ENCODE data around the gene KDM2B.
"Not testable (repeated sequence)": the region's sequence is repeated elsewhere in the genome, so short reads cannot be mapped to it uniquely, and the experiment has no call there.

KDM2B gene

DNA sequence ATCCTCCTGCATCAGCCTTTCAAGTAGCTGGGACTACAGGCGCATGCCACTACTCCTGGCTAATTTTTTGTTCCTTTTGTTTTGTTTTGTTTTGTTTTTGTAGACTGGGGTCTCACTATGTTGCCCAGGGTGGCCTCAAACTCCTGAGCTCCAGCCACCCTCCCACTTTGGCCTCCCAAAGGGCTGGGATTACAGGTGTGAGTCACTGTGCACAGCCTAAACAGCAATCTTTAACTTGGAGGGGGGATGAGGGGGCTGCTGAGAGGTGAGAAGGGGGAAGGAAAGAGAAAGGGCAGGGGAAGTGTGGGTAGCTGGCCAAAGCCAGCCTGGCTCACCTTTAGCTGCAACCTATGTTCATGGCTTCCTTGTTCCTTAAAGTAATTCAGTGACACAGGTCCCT is 77.4 kb downstream of the KDM2B start:
- no peak for DNase-seq (ENCODE audit: low spot score)

DNA sequence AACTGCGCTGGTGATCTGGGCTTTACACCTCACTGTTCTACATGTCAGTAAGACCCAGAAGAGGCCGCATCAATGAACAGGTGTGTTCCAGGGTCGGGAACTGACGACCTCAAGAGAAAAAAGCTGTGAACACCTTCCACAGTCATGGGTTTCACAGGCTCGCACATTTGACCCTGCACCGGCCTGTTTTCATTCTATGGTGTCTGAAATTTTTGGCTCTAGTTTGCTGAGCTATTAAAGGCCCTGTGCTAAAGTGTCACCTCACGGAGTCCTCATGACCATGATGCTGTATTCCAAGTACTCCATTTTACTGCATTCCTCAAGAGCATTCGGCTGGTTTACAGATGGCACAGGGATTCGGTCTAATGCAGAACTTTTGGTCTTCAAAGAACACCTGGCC is 78.9 kb downstream of the KDM2B start:
- no peak for DNase-seq (ENCODE audit: low spot score)

DNA sequence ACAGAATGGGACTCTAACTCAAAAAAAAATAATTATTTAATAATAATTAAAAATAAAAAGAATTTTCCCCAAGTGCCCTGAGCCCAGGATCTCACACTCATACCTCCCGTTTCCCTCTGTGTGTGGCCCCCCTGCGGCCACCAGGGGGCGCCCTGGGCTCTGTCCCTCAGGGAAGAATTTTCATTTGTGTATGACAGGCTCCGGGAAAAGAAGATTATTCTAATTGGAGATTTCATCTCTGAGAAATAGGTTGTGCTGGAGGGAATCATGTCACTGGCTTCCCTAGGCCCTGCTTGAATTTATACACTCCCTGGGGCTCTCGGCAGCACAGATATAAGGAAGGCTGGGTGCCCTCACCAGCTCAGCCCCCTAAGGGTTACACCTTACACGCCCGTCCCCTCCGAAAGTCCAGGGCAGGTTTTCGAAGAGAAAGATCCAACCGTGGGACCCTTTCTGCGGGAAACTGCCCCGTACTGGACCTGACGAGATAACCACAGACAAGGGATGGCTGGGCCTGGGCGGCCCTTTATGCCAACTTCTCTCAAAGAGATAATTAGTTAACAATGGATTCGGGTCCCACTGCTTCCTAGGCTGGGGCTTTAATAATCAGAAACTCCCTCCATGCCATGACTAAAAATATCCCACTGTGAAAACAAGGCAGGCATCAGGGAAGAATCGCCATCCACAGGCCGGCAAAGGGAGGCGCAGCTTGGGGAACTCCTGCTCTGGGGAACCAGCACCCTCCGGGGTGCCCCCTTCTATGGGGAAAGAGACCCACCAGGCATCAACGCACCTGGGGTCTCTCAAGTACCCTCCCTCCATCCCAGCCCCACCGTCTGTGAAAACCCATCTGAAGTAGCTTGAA is 80.7 kb downstream of the KDM2B start:
- DNase-seq (ENCODE audit: low spot score), result peak; percentile 66

DNA sequence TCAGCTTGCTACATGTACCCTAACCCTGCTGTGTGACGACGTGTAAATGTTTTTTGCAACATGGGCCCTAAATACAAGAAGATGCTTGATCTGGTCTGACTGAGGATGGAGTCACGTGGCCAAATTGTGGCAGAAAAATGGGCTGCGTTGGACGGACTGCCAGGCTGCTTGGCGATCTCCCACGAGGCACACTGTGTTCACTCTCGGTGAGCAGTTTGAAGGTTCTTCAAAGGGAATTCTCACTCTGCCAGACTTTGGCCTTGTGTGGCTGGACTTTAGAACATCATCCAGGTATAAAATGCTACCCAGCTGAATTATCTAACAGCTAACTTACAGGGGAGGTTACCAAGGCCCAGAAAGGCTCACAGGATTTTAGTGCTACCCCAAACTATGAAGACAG is 85.1 kb downstream of the KDM2B start:
- no peak for DNase-seq (ENCODE audit: low spot score)

DNA sequence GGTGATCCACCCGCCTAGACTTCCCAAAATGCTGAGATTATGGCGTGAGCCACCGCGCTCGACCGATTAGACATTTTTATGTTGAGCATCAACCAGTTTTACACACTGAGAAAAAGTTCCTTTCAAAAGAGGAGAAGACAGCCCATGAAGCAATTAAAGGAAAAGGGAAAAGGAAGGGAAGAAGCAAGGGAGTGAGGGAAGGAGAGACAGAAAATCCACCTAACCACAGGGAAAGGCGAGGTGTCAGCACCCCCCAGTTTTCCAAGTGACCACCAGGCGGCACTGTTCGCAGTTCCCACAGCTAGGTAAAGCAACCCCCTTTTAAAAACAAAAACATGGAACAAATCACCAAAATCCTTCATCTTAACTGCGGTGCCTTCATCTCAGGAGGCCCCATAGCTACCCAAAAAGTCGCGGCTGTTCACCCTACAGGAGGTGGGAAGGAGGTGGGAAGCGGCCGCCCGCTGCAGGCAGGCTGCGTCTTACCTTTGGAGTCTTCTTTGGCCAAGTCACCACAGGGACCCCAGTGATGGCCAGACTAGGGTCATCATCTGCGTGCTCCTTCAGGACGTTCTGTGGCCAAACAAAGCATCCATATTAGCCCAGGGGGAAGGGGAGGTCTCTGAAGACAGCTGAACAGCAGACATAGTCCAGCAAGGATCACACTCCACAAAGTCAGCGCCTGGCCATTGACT is 86.6 kb downstream of the KDM2B start:
- DNase-seq (ENCODE audit: low spot score), result peak; percentile 40

DNA sequence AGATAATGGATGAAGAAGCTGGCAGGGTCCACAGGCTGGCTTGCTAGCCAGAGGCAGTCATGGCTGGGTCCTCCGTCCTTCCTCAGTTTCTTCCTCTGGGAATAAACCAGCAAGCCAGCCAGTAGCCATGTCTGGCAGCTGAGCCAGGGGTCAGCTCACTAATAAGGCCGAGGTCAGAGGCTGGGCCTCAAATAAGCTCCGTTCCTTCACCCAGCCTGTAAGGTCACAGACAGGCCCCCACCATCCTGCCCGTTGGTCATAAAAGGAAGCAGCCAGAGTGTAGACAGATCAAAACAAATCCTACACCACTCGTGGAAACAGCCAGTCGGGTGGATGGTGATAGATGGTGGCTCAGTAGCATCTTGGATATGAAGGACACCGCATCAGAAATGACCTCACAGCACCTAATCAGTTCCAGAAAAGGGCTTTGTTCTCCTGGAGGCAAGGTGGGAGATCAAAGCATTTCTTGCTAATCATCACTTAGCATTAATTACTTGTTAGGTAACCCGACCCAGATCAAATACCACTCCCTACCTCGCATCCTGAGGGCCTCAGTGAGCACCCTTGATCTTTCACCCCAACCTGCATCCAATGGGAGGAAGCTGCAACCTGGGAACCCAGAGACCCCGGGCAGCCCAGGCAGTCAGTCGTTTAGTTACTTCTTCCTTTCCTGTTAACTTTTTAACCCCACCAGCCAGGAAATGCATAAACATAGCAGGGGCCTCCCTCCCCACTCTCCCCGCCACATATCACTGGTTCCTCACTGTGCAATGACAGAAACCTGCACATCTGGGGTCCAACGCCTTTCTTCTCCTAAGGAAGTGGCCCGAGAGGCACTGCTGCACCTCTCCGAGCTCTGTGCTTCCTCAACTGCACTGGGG is 90.2 kb downstream of the KDM2B start:
- DNase-seq (ENCODE audit: low spot score), result no peak

DNA sequence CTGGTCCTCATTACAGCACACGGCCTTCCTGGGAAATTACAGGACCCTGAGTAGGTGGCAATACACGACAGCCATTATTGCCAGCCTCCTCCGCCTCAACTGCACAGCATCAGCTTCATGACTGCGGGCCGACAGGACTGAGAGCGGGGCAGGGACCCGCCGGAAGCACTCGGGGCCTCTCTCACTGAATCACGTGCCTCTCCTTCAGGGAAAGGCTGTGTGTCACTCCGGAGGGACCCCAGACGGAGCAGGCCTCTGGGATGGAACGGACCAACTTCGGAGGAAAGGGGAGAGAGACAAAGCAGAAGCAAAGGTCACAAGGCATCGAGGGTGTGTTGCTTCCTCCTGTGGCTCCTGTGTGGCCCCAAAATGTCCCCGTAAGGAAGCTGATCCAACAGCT is 90.9 kb downstream of the KDM2B start:
- no peak for DNase-seq (ENCODE audit: low spot score)

DNA sequence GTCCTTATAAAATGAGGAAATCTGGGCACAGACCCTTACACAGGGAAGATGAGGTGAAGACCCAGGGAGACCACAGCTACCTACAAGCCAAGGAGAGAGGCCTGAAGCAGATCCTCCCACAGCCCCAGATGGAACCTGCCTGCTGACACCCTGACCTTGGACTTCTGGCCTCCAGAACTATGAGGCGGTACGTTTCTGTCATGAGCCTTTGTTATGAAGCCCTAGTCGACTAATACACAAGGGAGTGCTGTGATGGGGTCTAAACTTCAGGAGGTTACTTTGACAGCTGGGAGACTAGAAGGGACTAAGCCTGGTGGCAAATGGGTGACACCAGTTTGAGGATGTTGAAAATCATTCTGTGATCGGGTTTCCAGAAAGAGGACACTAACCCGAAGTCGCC is 95.9 kb downstream of the KDM2B start:
- DNase-seq (ENCODE audit: low spot score), result no peak

DNA sequence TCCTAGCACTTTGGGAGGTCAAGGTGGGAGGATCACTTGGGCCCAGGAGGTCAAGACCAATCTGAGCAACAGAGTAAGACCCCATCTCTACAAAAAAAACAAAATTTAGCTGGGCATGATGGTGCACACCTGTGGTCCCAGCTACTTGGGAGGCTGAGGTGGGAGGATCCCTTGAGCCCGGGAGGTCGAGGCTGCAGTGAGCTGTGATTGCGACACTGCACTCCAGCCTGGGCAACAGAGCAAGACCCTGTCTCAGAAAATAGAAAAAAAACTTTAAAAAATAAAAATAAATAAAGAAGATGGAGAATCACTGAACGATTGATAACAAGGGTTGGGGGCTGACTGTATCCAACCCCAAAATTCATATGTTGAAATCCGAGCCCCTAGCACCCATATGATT is 96.3 kb downstream of the KDM2B start:
- DNase-seq (ENCODE audit: low spot score), result not testable (repeated sequence)

DNA sequence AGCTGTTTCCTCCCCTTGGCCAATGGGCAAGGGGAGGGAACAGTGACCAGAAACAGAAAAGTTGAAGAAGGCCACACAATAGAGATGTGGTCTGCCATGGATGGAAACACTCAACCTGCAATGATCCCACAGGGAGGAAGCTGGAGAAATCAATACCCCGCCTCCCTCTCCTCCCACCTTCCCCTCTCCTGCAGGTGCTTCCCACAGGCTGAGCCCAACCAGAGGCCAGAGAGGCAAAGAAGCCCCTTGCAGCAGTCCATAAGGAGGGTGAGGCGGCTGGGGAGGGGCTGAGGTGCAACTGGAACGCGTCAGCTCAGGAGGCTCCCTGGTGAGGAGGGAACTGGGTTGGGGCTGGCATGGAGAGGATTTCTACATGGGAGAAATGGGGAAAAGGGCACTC is 96.9 kb downstream of the KDM2B start:
- no peak for DNase-seq (ENCODE audit: low spot score)

DNA sequence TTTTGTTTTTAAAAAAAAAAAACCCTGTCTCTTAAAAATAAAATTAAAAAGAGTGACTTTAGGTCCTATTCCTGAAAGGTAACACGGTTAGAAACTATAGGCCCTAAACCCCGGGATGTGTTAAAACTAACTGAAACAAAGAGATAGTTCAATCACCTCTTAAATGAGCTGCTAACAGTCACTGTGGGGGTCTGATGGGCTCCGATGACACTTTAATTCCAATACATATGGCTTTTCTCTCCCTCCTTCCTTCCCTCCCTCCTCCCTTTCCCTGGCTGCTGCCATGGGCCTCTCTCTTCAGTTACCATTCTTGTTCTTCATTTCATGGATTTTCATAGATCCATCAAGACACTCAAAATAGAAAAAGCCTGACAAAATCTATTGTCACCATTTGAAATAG is 104.3 kb downstream of the KDM2B start:
- DNase-seq (ENCODE audit: low spot score), result no peak

DNA sequence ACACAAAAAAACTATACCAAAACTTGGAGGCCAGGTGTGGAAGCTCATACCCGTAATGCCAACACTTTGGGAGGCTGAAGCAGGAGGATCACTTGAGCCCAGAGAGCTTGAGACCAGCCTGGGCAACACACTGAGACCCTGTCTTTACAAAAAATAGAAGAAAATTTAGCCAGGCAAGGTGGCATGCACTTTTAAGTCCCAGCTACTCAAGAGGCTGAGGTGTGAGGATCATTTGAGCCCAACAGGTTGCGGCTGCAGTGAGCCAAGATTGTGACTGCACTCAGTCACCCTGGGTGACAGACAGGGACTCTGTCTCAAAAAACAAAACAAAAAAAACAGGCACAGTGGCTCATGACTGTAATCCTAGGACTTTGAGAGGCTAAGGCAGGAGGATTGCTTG is 105.5 kb downstream of the KDM2B start:
- DNase-seq (ENCODE audit: low spot score), result no peak

DNA sequence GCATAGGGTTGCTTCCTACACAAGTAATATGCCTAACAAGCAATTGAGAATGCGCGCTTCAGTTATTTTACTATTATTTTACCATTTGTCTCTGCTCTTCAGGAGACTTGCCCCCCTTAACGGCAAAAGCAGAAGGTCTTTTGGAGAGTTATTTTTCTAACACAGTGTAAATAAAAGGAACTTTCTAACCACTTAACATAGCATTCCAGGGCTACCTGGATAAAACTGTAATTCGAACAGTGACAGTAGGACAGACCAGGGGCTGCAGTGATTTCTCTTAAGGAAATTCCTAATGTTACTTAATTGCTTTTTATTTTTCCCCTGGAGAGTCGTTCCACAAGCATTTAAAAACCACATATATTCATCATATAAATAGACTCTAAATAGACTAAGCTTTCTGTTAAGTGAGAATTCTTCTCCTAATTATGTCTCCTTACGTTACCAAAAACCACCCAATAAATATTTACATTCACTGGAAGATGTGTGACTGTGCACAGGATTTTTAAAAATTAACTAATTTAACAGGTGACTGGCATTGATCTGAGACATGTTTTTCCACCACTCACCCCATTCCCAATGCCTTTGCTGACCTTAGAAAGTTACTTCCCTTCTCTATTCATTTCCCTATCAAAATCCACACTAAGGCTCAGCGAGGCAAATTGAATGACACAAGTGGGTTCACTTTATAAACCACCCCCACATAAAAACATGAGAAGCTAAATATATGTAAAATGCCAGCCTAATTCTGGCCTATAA is 108.5 kb downstream of the KDM2B start:
- DNase-seq (ENCODE audit: low spot score), result no peak

DNA sequence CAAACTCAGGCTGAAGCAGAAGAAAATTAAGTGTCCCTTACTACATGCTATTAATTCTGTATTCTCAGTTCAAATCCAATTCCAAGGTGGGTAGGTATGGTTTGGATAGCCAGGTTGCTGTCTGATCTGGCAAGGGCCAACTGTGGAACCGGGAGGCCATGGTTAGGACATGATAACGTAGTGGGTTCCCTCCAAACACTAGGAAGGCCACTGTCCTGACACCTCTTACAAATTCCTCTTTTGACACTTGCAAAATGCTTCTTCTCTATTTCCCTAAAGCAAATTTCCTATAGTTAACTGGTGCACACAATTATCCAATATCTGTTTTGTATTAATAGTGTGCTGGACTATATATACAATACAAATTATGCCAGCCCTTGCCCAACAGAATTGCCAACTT is 110.1 kb downstream of the KDM2B start:
- DNase-seq (ENCODE audit: low spot score), result no peak

DNA sequence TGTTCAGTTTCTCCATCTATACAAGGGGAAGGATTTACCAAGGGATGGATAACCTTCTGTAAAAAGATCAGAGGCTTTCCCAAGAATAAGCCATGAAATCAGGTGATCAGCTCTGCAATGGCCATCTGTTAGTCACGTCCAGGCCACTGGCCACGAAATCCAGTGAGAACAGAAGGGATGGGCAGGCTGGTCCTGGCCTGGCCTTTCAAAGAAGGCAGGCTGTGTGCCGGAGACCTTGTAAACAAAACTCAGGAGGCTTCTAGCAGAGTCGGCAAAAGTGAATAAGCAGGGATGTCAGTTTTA is 112.4 kb downstream of the KDM2B start:
- no peak for DNase-seq (ENCODE audit: low spot score)

DNA sequence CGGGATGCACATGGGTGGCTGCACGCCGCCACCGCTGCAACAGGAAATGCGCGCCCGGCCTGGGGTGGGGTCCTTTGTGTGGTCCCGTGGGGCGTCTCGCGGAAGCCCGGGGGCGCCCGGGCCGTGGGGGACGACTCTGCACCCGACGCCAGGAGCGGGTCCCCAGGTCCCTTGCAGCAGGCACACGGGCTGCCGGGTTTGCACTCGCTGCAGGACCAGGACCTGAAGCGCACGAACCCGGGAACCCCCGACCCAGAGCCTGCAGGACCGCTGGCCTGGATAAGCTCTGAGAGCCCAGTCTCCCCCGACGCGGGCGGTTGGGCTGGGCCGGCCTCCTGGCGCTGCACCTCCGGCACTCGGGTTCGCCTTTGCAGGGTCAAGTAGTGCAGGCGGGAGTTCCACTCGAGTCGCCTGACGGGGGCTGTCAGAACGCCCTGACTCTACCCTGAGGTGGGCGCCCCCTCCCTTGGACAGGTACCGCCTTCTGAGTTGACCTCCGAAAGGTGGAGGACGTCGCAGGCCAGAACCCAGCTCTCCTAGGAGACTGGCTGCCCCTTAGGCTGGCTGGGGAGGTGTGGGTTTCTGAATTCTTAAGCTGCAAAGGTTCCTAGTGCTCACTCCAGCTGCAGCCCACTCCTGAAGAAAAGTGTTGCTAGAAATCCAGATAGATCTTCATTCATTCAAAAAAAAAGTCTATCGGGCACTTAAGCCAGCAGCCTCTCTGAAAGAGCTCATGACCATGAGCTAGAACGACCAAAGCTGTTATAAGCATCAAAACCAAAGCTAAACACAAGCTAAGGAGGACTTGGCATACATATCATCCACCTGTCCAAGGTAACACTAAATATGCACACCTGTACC is 113.0 kb downstream of the KDM2B start:
- no peak for DNase-seq (ENCODE audit: low spot score)

DNA sequence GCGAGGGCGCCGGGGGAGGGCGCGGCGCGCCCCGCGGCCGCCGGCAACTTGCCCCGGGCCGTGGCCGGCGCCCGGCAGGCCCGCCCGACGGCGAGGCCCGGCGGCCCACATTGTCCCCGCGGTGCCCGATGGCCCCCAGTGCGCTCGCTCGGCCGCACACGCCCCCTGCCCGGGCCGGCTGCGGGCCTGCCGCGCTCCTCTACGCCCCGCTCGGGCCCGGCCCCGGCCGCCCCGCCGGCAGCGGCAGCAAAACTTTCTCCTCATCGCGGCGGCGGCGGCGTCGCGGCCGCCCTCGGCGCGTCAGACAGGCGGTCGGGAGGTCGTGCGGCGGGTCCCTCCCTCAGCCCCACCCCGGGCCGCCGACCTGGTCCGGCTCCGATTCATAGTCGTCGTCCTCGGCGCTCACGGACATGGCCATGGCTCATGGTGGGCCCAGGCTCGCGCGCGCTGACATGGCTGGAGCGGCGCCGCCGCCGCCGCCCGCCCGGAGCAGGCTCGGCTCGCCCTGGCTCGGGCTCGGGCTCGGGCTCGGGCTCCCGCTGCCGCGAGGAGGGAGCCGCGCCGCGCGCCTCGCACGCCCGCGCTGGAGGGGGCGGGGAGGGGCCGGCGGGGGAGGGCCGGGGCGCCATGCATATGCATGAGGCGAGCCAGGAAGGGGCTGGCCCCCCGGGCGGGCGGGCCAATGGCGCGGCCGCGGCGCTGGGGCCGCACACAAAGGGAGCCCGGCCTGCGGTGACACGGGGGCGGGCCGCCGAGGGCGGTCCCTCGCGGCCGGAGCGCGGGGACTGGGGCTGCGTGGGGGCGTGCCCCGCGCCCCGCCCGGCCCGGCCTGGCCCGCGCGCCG is 113.8 kb downstream of the KDM2B start:
- peak; percentile 80 for DNase-seq (ENCODE audit: low spot score)

DNA sequence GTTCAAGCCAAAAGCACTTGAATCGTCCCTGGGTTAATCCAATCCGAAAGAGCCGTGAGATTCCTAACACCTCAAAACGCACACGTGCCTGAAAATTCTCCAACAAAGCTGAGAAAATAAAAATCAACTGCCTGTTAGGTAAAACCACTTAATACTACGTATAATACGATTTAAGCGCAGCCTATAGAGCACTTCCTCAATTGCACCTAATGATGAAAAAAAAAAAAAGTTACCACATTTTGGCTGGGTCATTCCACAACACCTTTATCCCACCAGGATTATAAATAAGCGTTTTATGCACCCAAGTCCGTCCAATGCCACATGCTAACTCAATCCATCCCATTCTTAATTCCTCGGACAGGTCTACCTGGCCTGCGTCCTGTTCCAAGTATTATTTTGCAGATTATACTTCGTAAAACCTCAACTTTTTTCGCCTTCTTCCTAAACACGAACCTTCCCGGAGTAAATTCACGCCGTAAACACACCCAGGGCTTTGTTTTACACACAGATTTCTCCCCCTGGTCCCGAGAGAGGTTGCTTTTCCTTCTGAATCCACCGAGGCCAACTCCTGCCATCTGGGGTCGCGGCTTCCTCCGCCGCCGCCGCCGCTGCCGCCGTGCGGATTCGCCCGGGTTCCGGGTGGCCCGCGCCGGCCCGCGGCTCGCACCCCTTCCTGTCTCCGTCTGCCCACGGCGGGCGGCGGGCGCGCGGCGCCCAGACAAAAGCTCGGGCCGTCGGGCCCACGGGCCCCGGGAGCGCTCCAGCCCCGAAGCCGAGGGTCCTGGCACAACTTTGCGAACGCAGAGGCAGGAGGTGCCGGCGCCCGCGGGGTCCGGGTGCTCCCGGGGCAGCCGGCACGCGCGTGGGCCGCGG is 114.7 kb downstream of the KDM2B start:
- DNase-seq (ENCODE audit: low spot score), result no peak

DNA sequence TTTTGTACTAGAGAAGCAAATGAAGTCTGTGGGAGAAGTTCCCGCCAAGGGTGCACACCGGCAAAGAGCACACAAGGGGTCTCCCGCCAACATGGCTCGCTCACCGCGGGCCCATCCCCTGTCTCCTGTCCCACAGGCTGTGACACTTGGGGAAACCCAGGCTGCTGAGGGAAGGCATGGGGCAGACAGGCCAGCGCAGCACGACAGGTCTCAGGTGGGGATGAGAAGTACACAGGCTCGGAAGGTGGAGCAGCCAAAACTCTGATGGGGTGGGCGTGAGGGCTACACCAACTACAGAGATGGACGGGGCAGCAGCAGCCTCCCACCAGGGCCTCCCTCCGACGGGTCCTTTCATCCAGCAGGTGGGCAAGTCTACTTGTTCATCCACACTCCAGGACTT is 116.5 kb downstream of the KDM2B start:
- no peak for DNase-seq (ENCODE audit: low spot score)
